ENCODE measurements around the gene KCP. TPM values are rescaled to one million over a fixed set of nuclear protein-coding genes. Genes with fewer than 3 reads are reported as not detected.
A peak's percentile ranks its signal among the peaks of the same experiment; 100 is the strongest.

The KCP gene
- polyA plus RNA-seq, 1 donor from 2014 or later = 0.31 TPM

GRCh38 chr7:128885370-128886187 lies 24.9 kb downstream of the KCP start:
- Histone ChIP-seq H2AFZ (ENCODE audit: low read depth, low read length) (no peak overlapping the region), H3F3A (ENCODE audit: insufficient read depth, low read length, poor library complexity, severe bottlenecking) (no peaks in the 10 kb centered on the region), H3K9me2 (ENCODE audit: insufficient read depth, low read length) (no peaks in the 10 kb centered on the region), H3K4me2 (ENCODE audit: low read length) (no peak overlapping the region), H3K79me2 (replicated peaks; ENCODE audit: insufficient read depth, low read length) (no peaks in the 10 kb centered on the region), H3K4me3 (ENCODE audit: low read length) (no peak overlapping the region), H3K36me3 (ENCODE audit: insufficient read depth, low read length) (no peaks in the 10 kb centered on the region), H3K27me3 (ENCODE audit: insufficient read depth, low read depth, low read length) (peaks cover 22% of the 10 kb centered on the region), H3K27ac (ENCODE audit: low read length) (no peak overlapping the region), H4K20me1 (ENCODE audit: insufficient read depth) (no peaks in the 10 kb centered on the region), H3K9me3 (ENCODE audit: low read length) (no peaks in the 10 kb centered on the region), H3K9ac (ENCODE audit: low read length) (no peak overlapping the region)
- TF ChIP-seq MXI1 (conservative IDR thresholded peaks at IDR 0.05; ENCODE audit: poor library complexity, severe bottlenecking) (no peak), EZH2 (IDR thresholded peaks at IDR 0.05; ENCODE audit: borderline replicate concordance, insufficient read depth, low read length, poor library complexity, severe bottlenecking) (no peak)

GRCh38 chr7:128884561-128885369 lies 25.7 kb downstream of the KCP start:
- Histone ChIP-seq H3K79me2 (replicated peaks; ENCODE audit: insufficient read depth, low read length) (no peaks in the 10 kb centered on the region), H3F3A (ENCODE audit: insufficient read depth, low read length, poor library complexity, severe bottlenecking) (no peaks in the 10 kb centered on the region), H3K9me2 (ENCODE audit: insufficient read depth, low read length) (no peaks in the 10 kb centered on the region), H3K27ac (ENCODE audit: low read length) (no peak overlapping the region), H3K9ac (ENCODE audit: low read length) (no peak overlapping the region), H3K4me2 (ENCODE audit: low read length) (no peak overlapping the region), H2AFZ (ENCODE audit: low read depth, low read length) (no peak overlapping the region), H3K27me3 (ENCODE audit: insufficient read depth, low read depth, low read length) (peaks cover 13% of the 10 kb centered on the region), H4K20me1 (ENCODE audit: insufficient read depth) (no peaks in the 10 kb centered on the region), H3K4me3 (ENCODE audit: low read length) (no peak overlapping the region), H3K36me3 (ENCODE audit: insufficient read depth, low read length) (no peaks in the 10 kb centered on the region), H3K9me3 (ENCODE audit: low read length) (no peaks in the 10 kb centered on the region)
- TF ChIP-seq TAF1 (IDR thresholded peaks at IDR 0.05; ENCODE audit: low read depth) = no peak
- no peak for TF ChIP-seq REST (IDR thresholded peaks at IDR 0.05; ENCODE audit: borderline replicate concordance)
- TF ChIP-seq EP300 (conservative IDR thresholded peaks at IDR 0.05; ENCODE audit: poor library complexity, severe bottlenecking) = no peak

GRCh38 chr7:128883622-128884448 lies 26.7 kb downstream of the KCP start:
- TF ChIP-seq MXI1 (conservative IDR thresholded peaks at IDR 0.05; ENCODE audit: poor library complexity, severe bottlenecking) (no peak), SMC3 (conservative IDR thresholded peaks at IDR 0.05; ENCODE audit: poor library complexity) (peak; percentile 69), EZH2 (IDR thresholded peaks at IDR 0.05; ENCODE audit: borderline replicate concordance, insufficient read depth, low read length, poor library complexity, severe bottlenecking) (no peak), REST (IDR thresholded peaks at IDR 0.05; ENCODE audit: borderline replicate concordance) (no peak), EP300 (conservative IDR thresholded peaks at IDR 0.05; ENCODE audit: poor library complexity, severe bottlenecking) (no peak), POLR2AphosphoS5 (IDR thresholded peaks at IDR 0.05) (no peak), RAD21 (conservative IDR thresholded peaks at IDR 0.05) (peak; percentile 68), TAF1 (IDR thresholded peaks at IDR 0.05; ENCODE audit: low read depth) (no peak), CTCF (IDR thresholded peaks at IDR 0.05; ENCODE audit: poor library complexity, severe bottlenecking) (peak; percentile 69)
- H3K4me3 ChIP-seq (ENCODE audit: low read length) = no peak overlapping the region
- no peak overlapping the region for H3K9ac ChIP-seq (ENCODE audit: low read length)
- H3K36me3 ChIP-seq (ENCODE audit: insufficient read depth, low read length) = no peaks in the 10 kb centered on the region
- no peak overlapping the region for H3K4me2 ChIP-seq (ENCODE audit: low read length)
- H3K27ac ChIP-seq (ENCODE audit: low read length) = no peak overlapping the region
- H3K27me3 ChIP-seq (ENCODE audit: insufficient read depth, low read depth, low read length) = peaks cover 5% of the 10 kb centered on the region
- no peaks in the 10 kb centered on the region for H3K79me2 ChIP-seq (replicated peaks; ENCODE audit: insufficient read depth, low read length)
- H3F3A ChIP-seq (ENCODE audit: insufficient read depth, low read length, poor library complexity, severe bottlenecking) = no peaks in the 10 kb centered on the region
- no peaks in the 10 kb centered on the region for H4K20me1 ChIP-seq (ENCODE audit: insufficient read depth)
- no peaks in the 10 kb centered on the region for H3K9me3 ChIP-seq (ENCODE audit: low read length)
- H2AFZ ChIP-seq (ENCODE audit: low read depth, low read length) = no peak overlapping the region
- H3K9me2 ChIP-seq (ENCODE audit: insufficient read depth, low read length) = no peaks in the 10 kb centered on the region
